H1 (cell line): ENCODE measurements around the gene ITGB4. TPM values are rescaled to one million over a fixed set of nuclear protein-coding genes. Genes with fewer than 3 reads are reported as not detected.

Source experiments
- CTCF ChIA-PET: fragments of 300-600 bp; sonication (Branson Sonifier 250); formaldehyde crosslinking; loops from one replicate; lab custom pipeline; 2021; ENCODE audit not compliant: partially characterized antibody; lab: Charles Lee
- POLR2A ChIA-PET: fragments of 300-600 bp; sonication (Branson Sonifier 250); formaldehyde crosslinking; loops from one replicate; lab custom pipeline; 2021; ENCODE audit warnings: inconsistent platforms; ENCODE audit not compliant: partially characterized antibody; lab: Charles Lee
- DNase-seq, 2 experiments: peaks; one replicate each; pipeline versions ENCODE4 v3.0.0 to v3.0.0-alpha.2; 2010 to 2022; ENCODE audit warnings: low spot score in 2 of 2, low read depth in 1 of 2, mixed read lengths in 1 of 2
- FAIRE-seq: peaks from 2 replicates; lab custom pipeline; 2011; peaks lifted over from hg19 to GRCh38; lab: Jason Lieb, UNC
- H2AFZ ChIP-seq: 2 replicates; pipeline ENCODE4 v1.8.1; 2012; ENCODE audit warnings: low read length, inconsistent platforms
- H2AK5ac ChIP-seq: 2 replicates; pipeline ENCODE4 v1.6.1; 2013; ENCODE audit warnings: low read depth, low read length
- H2BK120ac ChIP-seq: replicated peaks from 2 replicates; pipeline ENCODE3; 2013; ENCODE audit warnings: low read depth, low read length, inconsistent platforms
- H2BK12ac ChIP-seq: 2 replicates; pipeline ENCODE4 v1.6.1; 2013; ENCODE audit warnings: low read depth, low read length
- H2BK15ac ChIP-seq: 2 replicates; pipeline ENCODE4 v1.6.1; 2013; ENCODE audit warnings: low read length
- H2BK20ac ChIP-seq: 2 replicates; pipeline ENCODE4 v1.6.1; 2013; ENCODE audit warnings: low read length
- H2BK5ac ChIP-seq: 2 replicates; pipeline ENCODE4 v1.6.1; 2013; ENCODE audit warnings: low read depth, low read length
- H3K14ac ChIP-seq: 2 replicates; pipeline ENCODE4 v1.6.1; 2013; ENCODE audit warnings: inconsistent platforms; ENCODE audit not compliant: insufficient read length
- H3K18ac ChIP-seq: 2 replicates; pipeline ENCODE4 v1.6.1; 2013; ENCODE audit warnings: low read length; ENCODE audit errors: extremely low read depth
- H3K23ac ChIP-seq: 2 replicates; pipeline ENCODE4 v1.6.1; 2013; ENCODE audit warnings: inconsistent platforms; ENCODE audit not compliant: insufficient read length
- H3K23me2 ChIP-seq: 2 replicates; pipeline ENCODE4 v1.6.1; 2013; ENCODE audit warnings: low read depth, low read length
- H3K27ac ChIP-seq: 2 replicates; pipeline ENCODE4 v1.6.1; 2011; ENCODE audit warnings: low read depth, low read length, inconsistent platforms
- H3K27me3 ChIP-seq, 4 experiments: replicated peaks in 1 of 4; 1 replicate in 1 of 4; 2 replicates in 3 of 4; pipeline versions ENCODE4 v1.6.1 to v1.8.1; 2011 to 2013; ENCODE audit warnings: low read length in 3 of 4, mild to moderate bottlenecking in 3 of 4, inconsistent platforms in 2 of 4, mixed read lengths in 2 of 4, moderate library complexity in 1 of 4; ENCODE audit not compliant: control insufficient read depth in 3 of 4, insufficient read depth in 3 of 4; ENCODE audit errors: extremely low read depth in 1 of 4
- H3K36me3 ChIP-seq, 4 experiments: 2 replicates each; pipeline versions ENCODE4 v1.6.1 to v1.8.1; 2011 to 2013; ENCODE audit warnings: mild to moderate bottlenecking in 4 of 4, low read length in 3 of 4, moderate library complexity in 2 of 4, control low read depth in 1 of 4, inconsistent platforms in 1 of 4; ENCODE audit not compliant: insufficient read depth in 4 of 4, control insufficient read depth in 2 of 4
- H3K4ac ChIP-seq: replicated peaks from 2 replicates; pipeline ENCODE3; 2013; ENCODE audit warnings: low read length, low read depth, mixed read lengths, inconsistent platforms; ENCODE audit not compliant: insufficient read length
- H3K4me1 ChIP-seq, 4 experiments: replicated peaks in 1 of 4; 1 replicate in 1 of 4; 2 replicates in 3 of 4; pipeline versions ENCODE4 v1.6.1 to v1.8.1; 2011 to 2013; ENCODE audit warnings: low read length in 3 of 4, inconsistent platforms in 2 of 4, mixed read lengths in 1 of 4; ENCODE audit not compliant: insufficient read depth in 4 of 4, control insufficient read depth in 3 of 4
- H3K4me2 ChIP-seq, 2 experiments: 2 replicates each; pipeline versions ENCODE4 v1.6.1 to v1.8.1; 2011 to 2013; ENCODE audit warnings: low read depth in 2 of 2, low read length in 2 of 2, control low read depth in 1 of 2, inconsistent platforms in 1 of 2, mild to moderate bottlenecking in 1 of 2; ENCODE audit not compliant: insufficient read depth in 1 of 2
- H3K4me3 ChIP-seq, 4 experiments: fragments of 200-600, 300-600 bp in 1 of 4; sonication (generic), shearing (Covaris generic), sonication (Bioruptor Twin) in 1 of 4; 2 replicates each; pipeline versions ENCODE4 v1.5.1 to v1.8.1; 2011 to 2016; ENCODE audit warnings: low read length in 4 of 4, low read depth in 3 of 4, control low read depth in 2 of 4, inconsistent platforms in 2 of 4, mild to moderate bottlenecking in 2 of 4, mixed read lengths in 1 of 4, moderate library complexity in 1 of 4; ENCODE audit not compliant: insufficient read depth in 2 of 4; ENCODE audit errors: extremely low read depth in 1 of 4
- H3K56ac ChIP-seq: replicated peaks from 2 replicates; pipeline ENCODE3; 2013; ENCODE audit warnings: low read depth, mild to moderate bottlenecking, mixed read lengths, low read length, inconsistent platforms; ENCODE audit not compliant: insufficient read length
- H3K79me1 ChIP-seq: 2 replicates; pipeline ENCODE4 v1.6.1; 2013; ENCODE audit warnings: low read depth, low read length, control low read depth
- H3K79me2 ChIP-seq, 2 experiments: 2 replicates each; pipeline versions ENCODE4 v1.6.1 to v1.8.1; 2012 to 2013; ENCODE audit warnings: low read length in 2 of 2, mild to moderate bottlenecking in 2 of 2, inconsistent platforms in 1 of 2; ENCODE audit not compliant: insufficient read depth in 2 of 2, control insufficient read depth in 1 of 2
- H3K9ac ChIP-seq, 4 experiments: replicated peaks in 1 of 4; 1 replicate in 1 of 4; 2 replicates in 3 of 4; pipeline versions ENCODE4 v1.6.1 to v1.8.1; 2011 to 2013; ENCODE audit warnings: low read depth in 3 of 4, low read length in 3 of 4, control low read depth in 2 of 4, mild to moderate bottlenecking in 2 of 4, moderate library complexity in 2 of 4, inconsistent platforms in 1 of 4; ENCODE audit errors: extremely low read depth in 1 of 4
- H3K9me3 ChIP-seq, 2 experiments: 2 replicates each; pipeline versions ENCODE4 v1.6.1 to v1.8.1; 2012 to 2013; ENCODE audit warnings: mild to moderate bottlenecking in 2 of 2, moderate library complexity in 2 of 2, control low read depth in 1 of 2, inconsistent platforms in 1 of 2, low read depth in 1 of 2, low read length in 1 of 2, mixed read lengths in 1 of 2; ENCODE audit not compliant: insufficient read depth in 2 of 2
- H4K20me1 ChIP-seq, 2 experiments: replicated peaks in 1 of 2; 2 replicates each; pipeline versions ENCODE3 to v1.8.1; 2011 to 2013; ENCODE audit warnings: inconsistent platforms in 2 of 2, low read length in 2 of 2, mild to moderate bottlenecking in 1 of 2; ENCODE audit not compliant: insufficient read depth in 2 of 2, control insufficient read depth in 1 of 2
- H4K5ac ChIP-seq: 2 replicates; pipeline ENCODE4 v1.6.1; 2013; ENCODE audit warnings: low read length, low read depth, mixed read lengths, inconsistent platforms; ENCODE audit not compliant: insufficient read length
- H4K8ac ChIP-seq: 2 replicates; pipeline ENCODE4 v1.8.0; 2013; ENCODE audit warnings: mild to moderate bottlenecking, moderate library complexity, low read length, inconsistent platforms; ENCODE audit not compliant: insufficient read depth; ENCODE audit errors: extremely low read depth
- H4K91ac ChIP-seq: replicated peaks from 2 replicates; pipeline ENCODE3; 2013; ENCODE audit warnings: low read length, mixed read lengths, inconsistent platforms; ENCODE audit not compliant: insufficient read length
- KDM5A ChIP-seq: fragments of 200-600 bp; IDR thresholded peaks from 2 replicates; pipeline ENCODE4 v1.7.1; 2012; ENCODE audit warnings: mild to moderate bottlenecking, low read length, inconsistent platforms, mixed read lengths
- POLR2A ChIP-seq, 2 experiments: IDR thresholded peaks; 1 replicate in 1 of 2; 2 replicates in 1 of 2; pipeline ENCODE4 v1.6.1; 2011; ENCODE audit warnings: low read depth in 2 of 2, low read length in 2 of 2, mild to moderate bottlenecking in 2 of 2; ENCODE audit errors: control extremely low read depth in 1 of 2
- WGBS, 2 experiments: shearing (Covaris generic) in 1 of 2; methylation state at CpG; one replicate each; pipeline versions ENCODE4 v1.1.6 to v1.1.7; 2013 to 2015; ENCODE audit warnings: low lambda C conversion rate in 2 of 2, mixed read lengths in 2 of 2, inconsistent platforms in 1 of 2, low coverage in 1 of 2, missing lambda C conversion rate in 1 of 2; ENCODE audit not compliant: insufficient replicate concordance in 2 of 2, insufficient coverage in 1 of 2, insufficient read length in 1 of 2; ENCODE audit errors: extremely low coverage in 1 of 2, missing lambda C conversion rate in 1 of 2; 5-methylcytosine and 5-hydroxymethylcytosine counted together
- polyA plus RNA-seq, 7 experiments: library from polyadenylated mRNA; depleted of rRNA in 3 of 7; stranded (reverse) in 5 of 7; unstranded in 2 of 7; fragments of >200 nt in 5 of 7; fragments of 200-250 nt in 2 of 7; gene quantifications; 1 replicate in 5 of 7; 2 replicates in 1 of 7; 4 replicates in 1 of 7; pipeline versions ENCODE4 v1.2.1 to v1.2.3, GENCODE V29; 2011 to 2013; ENCODE audit warnings: missing spikeins in 2 of 7, mixed read lengths in 2 of 7
- total RNA-seq: library from RNA; stranded (reverse); fragmentation: NEBNext Ultra II Directional; extraction: Animal tissue kit (Norgen Biotek cat#: 25700); gene quantifications from 2 replicates; pipeline ENCODE4 v1.2.1, GENCODE V29; 2021

Gene ITGB4
- total and polyA plus RNA-seq, 2 of the 8 experiments (the other 6 are each of a cell fraction or from before 2014, with no cell fraction given), result 5.2 to 5.6 TPM

DNA sequence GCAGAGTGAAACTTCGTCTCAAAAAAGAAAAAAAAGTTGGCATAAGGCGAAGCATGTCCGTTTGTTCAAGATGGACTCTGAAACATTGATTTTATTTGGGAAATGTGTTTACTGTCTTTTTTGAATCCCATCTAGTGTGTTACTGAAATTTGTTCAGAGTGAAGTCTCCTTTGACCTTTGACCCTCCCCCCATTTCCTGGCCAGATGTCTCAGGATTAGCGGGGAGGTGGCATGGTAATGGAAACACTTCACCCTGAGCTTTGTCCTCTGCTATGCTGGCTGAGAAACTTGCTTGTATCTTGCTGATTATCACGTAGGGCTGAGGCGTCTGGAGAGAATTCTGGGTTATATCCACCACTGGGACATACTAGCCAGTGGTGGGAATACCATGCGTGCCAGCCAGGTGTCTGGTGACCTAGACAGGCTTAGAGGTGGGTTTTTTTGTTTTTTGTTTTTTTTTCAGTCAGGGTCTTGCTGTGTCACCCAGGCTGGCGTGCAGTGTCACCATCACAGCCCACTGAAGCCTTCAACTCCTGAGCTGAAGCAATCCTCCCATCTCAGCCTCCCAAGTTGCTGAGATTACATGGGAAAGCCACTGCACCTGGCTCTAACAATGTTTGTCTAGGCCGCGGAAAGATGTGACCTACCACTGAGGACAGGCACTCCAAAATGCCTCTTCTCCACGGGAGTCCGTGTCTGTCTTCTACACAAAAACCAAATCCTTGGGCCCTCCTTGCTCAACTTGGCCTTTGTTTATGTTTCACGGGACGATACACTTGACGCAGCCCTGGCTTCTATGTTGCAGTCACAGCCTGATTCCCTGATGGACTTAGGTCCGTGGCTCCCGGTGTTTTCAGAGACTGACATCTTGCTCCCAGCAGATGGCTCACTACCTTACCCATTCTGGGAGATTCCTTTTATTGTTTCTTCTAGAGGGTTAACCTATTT, 50.3 kb downstream of the ITGB4 start:
- Histone ChIP-seq H3K14ac (no peak overlapping the region), H3K23ac (no peak overlapping the region), H2BK15ac (no peak overlapping the region), H3K4me2 (no peak overlapping the region), H3K4ac (no peak overlapping the region), H4K91ac (no peak overlapping the region), H3K56ac (no peak overlapping the region), H3K4me3 (no peak overlapping the region), H2AFZ (no peak overlapping the region), H2BK120ac (no peak overlapping the region), H2BK12ac (no peak overlapping the region), H3K23me2 (no peaks in the 10 kb centered on the region), H3K9me3 (no peaks in the 10 kb centered on the region), H3K9ac (no peak overlapping the region; a peak in 1 of 7 replicates), H2BK5ac (no peak overlapping the region), H2AK5ac (no peak overlapping the region), H4K20me1 (peaks cover 1 to 4% of the 10 kb centered on the region in 2 experiments), H3K27me3 (no peaks in the 10 kb centered on the region), H3K79me2 (no peaks in the 10 kb centered on the region), H3K4me1 (peaks cover 0 to 4% (median 0%) of the 10 kb centered on the region in 4 experiments; a peak in 3 of 7 replicates), H2BK20ac (no peak overlapping the region), H3K79me1 (no peaks in the 10 kb centered on the region), H4K8ac (no peak overlapping the region), H4K5ac (no peak overlapping the region), H3K36me3 (peaks cover 0 to 7% (median 1%) of the 10 kb centered on the region in 4 experiments; a peak in 3 of 8 replicates), H3K27ac (no peak overlapping the region), H3K18ac (no peak overlapping the region)
- FAIRE-seq (no peak), DNase-seq (no peak)
- WGBS, 2 experiments, result 91% methylated on average over 17 of the region's 17 CpGs; no CpG with 5 or more reads in 1 of the 2 experiments
- TF ChIP-seq KDM5A, result no peak
- TF ChIP-seq POLR2A (IDR thresholded peaks at IDR 0.05; ENCODE audit: control extremely low read depth in 1 of 2, low read depth in 2 of 2, low read length in 2 of 2), result no peak
- POLR2A ChIA-PET, result interaction anchor here (0.9 to 8.5 kb wide), 6 partner anchors 9 to 61 kb away, joined by 3 to 425 read pairs (median 25); partner anchors contain the start of genes GALK1 and UNK
- CTCF ChIA-PET, result interaction anchor here (0.7 to 21.4 kb wide), 5 partner anchors 12 to 138 kb away, joined by 3 to 359 read pairs (median 8); partner anchors contain the start of genes GALK1 and SMIM5
